Smooth muscle cell (in vitro differentiated cells): ENCODE measurements around the gene CBLN3. TPM values are rescaled to one million over a fixed set of nuclear protein-coding genes. Genes with fewer than 3 reads are reported as not detected.

Source experiments
- DNase-seq: peaks from one replicate; lab custom pipeline; 2025; ENCODE audit not compliant: unreplicated experiment; lab: John Stamatoyannopoulos, UW
- H2AFZ ChIP-seq: fragments of 200-600 bp; sonication (generic); 2 replicates; pipeline ENCODE4 v1.6.0; 2016; ENCODE audit warnings: antibody characterized with exemption, low read depth, mild to moderate bottlenecking
- H3F3A ChIP-seq: fragments of 200-600 bp; sonication (generic); 2 replicates; pipeline ENCODE4 v1.6.0; 2017; ENCODE audit warnings: antibody characterized with exemption, low read depth
- H3K27ac ChIP-seq: fragments of 200-600 bp; sonication (generic); 2 replicates; pipeline ENCODE4 v1.5.1; 2016; ENCODE audit warnings: low read depth, mild to moderate bottlenecking
- H3K27me3 ChIP-seq: fragments of 200-600 bp; sonication (generic); 2 replicates; pipeline ENCODE4 v1.6.1; 2016; ENCODE audit warnings: low read depth, mild to moderate bottlenecking
- H3K36me3 ChIP-seq: fragments of 200-600 bp; sonication (generic); 2 replicates; pipeline ENCODE4 v1.5.1; 2016; ENCODE audit warnings: low read depth
- H3K4me1 ChIP-seq: fragments of 200-600 bp; sonication (generic); 2 replicates; pipeline ENCODE4 v1.5.1; 2016; ENCODE audit warnings: low read depth
- H3K4me2 ChIP-seq: fragments of 200-600 bp; sonication (generic); 2 replicates; pipeline ENCODE4 v1.6.0; 2016; ENCODE audit warnings: mild to moderate bottlenecking
- H3K4me3 ChIP-seq: fragments of 200-600 bp; sonication (generic); 2 replicates; pipeline ENCODE4 v1.5.1; 2016; ENCODE audit warnings: mild to moderate bottlenecking
- H3K79me2 ChIP-seq: fragments of 200-600 bp; sonication (generic); 2 replicates; pipeline ENCODE4 v1.6.0; 2016; ENCODE audit warnings: low read depth, mild to moderate bottlenecking
- H3K9ac ChIP-seq: fragments of 200-600 bp; sonication (generic); 2 replicates; pipeline ENCODE4 v1.6.0; 2016; ENCODE audit warnings: low read depth
- H3K9me3 ChIP-seq: fragments of 200-600 bp; sonication (generic); replicated peaks from 2 replicates; pipeline ENCODE4 v1.5.1; 2016; ENCODE audit warnings: low read depth
- H4K20me1 ChIP-seq: fragments of 200-600 bp; sonication (generic); 2 replicates; pipeline ENCODE4 v1.6.0; 2016; ENCODE audit warnings: low read depth
- WGBS: methylation state at CpG from one replicate; pipeline ENCODE4 v1.1.7; 2016; ENCODE audit warnings: low lambda C conversion rate; 5-methylcytosine and 5-hydroxymethylcytosine counted together
- polyA plus RNA-seq: library from polyadenylated mRNA; unstranded; fragments of >200 nt; fragmentation: Nextera tagmentation; extraction: Ambion mirVana; gene quantifications from 2 replicates; pipeline ENCODE4 v1.2.1, GENCODE V29; 2016
- total RNA-seq: library from RNA; depleted of rRNA; stranded (reverse); fragments of >200 nt; gene quantifications from 2 replicates; pipeline ENCODE4 v1.2.3, GENCODE V29; 2014
- TF ChIP-seq, protein P1 (sequence below): fragments of 200-600 bp; sonication (generic); IDR thresholded peaks from 2 replicates; pipeline ENCODE4 v1.5.1; 2017; ENCODE audit warnings: borderline replicate concordance, mild to moderate bottlenecking, antibody characterized with exemption; ENCODE audit not compliant: insufficient read depth, poor library complexity, severe bottlenecking

CBLN3 gene
- total and polyA plus RNA-seq, 2 experiments from 2014 or later = 1.1 to 1.6 TPM

DNA sequence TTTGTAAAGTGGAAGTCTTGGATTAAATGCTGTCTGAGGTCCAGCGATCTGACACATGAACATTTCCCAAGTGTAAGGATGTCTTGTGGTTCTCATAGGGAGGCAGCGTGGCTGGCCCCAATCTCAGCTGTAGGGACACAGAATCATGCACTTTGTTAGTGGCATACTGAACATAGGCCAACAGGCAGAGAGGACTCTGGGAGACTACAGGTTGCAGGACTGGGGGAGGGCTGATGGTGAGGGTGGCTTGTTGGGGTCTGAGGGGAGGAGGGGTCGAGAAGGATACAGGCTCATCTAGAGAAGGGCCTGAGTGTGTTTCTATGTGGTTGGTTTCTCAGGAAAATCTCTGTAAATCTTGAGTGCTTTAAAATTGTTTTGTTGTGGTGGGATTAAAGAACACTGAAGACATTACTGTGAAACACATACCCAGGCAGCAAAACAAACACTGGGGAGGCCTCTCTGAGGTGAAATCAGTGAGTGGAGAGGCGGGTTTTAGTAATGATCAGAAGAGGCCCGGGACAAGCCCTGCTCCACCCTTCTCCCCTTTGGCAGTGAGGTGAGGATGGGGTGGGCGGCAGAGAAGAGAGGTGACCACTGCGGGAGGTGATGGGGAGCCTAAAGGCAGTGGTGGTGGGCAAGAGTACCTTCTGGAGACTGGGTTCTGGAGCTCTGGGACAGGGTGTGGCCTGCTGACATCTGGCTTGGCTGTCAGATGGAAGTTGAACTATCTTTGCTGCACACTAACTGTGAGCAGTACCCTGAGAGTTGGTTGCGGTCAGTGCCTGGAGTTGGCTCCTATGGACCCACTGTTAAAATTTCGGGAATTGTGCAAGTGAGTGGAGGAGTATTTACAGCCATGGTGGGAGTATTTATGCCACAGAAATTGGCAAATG lies 27.4 kb downstream of the CBLN3 start:
- no peak overlapping the region for H3K9ac ChIP-seq
- H3K4me2 ChIP-seq = no peak overlapping the region
- H3F3A ChIP-seq = no peaks in the 10 kb centered on the region
- H4K20me1 ChIP-seq = peaks cover 48% of the 10 kb centered on the region
- no peaks in the 10 kb centered on the region for H3K36me3 ChIP-seq
- H2AFZ ChIP-seq = no peak overlapping the region
- WGBS = 88% methylated on average over 9 of the region's 9 CpGs
- H3K4me3 ChIP-seq = peak overlapping the region; percentile 3
- no peaks in the 10 kb centered on the region for H3K27me3 ChIP-seq
- no peak overlapping the region for H3K27ac ChIP-seq
- H3K9me3 ChIP-seq = no peaks in the 10 kb centered on the region
- no peak for DNase-seq
- H3K79me2 ChIP-seq = peaks cover 59% of the 10 kb centered on the region
- peaks cover 27% of the 10 kb centered on the region for H3K4me1 ChIP-seq
- TF ChIP-seq, protein P1, sequence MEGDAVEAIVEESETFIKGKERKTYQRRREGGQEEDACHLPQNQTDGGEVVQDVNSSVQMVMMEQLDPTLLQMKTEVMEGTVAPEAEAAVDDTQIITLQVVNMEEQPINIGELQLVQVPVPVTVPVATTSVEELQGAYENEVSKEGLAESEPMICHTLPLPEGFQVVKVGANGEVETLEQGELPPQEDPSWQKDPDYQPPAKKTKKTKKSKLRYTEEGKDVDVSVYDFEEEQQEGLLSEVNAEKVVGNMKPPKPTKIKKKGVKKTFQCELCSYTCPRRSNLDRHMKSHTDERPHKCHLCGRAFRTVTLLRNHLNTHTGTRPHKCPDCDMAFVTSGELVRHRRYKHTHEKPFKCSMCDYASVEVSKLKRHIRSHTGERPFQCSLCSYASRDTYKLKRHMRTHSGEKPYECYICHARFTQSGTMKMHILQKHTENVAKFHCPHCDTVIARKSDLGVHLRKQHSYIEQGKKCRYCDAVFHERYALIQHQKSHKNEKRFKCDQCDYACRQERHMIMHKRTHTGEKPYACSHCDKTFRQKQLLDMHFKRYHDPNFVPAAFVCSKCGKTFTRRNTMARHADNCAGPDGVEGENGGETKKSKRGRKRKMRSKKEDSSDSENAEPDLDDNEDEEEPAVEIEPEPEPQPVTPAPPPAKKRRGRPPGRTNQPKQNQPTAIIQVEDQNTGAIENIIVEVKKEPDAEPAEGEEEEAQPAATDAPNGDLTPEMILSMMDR = no peak

DNA sequence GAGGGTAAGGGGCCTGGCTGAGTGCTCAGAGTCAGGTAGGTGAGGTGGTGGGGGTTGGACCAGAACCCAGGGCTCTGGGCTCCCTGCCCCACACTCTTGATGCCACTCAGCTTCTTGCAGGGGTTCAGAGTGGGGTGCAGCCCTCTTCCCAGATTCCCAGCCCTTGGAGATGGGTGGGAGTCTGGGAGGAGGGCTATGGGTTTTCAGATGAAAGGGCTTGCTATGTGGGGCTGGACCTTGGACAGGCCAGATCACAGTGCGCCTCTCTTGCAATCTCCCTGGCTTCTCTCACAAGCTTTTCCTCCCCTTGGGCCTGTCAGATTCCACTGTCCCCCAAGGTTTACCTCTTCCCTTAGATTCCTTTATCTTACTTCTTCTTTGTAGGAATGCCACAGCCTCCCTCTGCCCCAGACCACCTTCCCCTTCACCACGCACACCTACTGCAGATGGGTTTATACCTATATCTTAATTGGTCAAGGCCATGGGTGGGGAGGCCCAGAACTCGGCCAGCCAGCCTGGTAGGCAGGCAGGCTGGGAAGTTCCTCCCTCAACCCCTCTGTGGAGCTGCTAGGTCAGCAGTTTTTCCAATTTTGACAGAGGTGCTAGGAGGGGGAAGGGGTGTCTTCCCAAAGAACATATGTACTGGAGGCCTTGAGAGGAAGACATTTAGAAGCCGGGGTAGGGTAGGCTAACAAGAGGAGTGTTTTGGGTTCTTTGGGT lies 29.3 kb downstream of the CBLN3 start:
- peaks cover 51% of the 10 kb centered on the region for H3K79me2 ChIP-seq
- peaks cover 34% of the 10 kb centered on the region for H4K20me1 ChIP-seq
- peak overlapping the region; percentile 50 for H3K9ac ChIP-seq
- H3K4me3 ChIP-seq = peak overlapping the region; percentile 83
- H3F3A ChIP-seq = no peaks in the 10 kb centered on the region
- no peaks in the 10 kb centered on the region for H3K27me3 ChIP-seq
- TF ChIP-seq, protein P1 = no peak
- H3K36me3 ChIP-seq = no peaks in the 10 kb centered on the region
- DNase-seq = no peak
- peaks cover 32% of the 10 kb centered on the region for H3K4me1 ChIP-seq
- peak overlapping the region; percentile 89 for H3K4me2 ChIP-seq
- no peaks in the 10 kb centered on the region for H3K9me3 ChIP-seq
- no peak overlapping the region for H2AFZ ChIP-seq
- H3K27ac ChIP-seq = no peak overlapping the region
- WGBS = 72% methylated on average over 4 of the region's 4 CpGs

DNA sequence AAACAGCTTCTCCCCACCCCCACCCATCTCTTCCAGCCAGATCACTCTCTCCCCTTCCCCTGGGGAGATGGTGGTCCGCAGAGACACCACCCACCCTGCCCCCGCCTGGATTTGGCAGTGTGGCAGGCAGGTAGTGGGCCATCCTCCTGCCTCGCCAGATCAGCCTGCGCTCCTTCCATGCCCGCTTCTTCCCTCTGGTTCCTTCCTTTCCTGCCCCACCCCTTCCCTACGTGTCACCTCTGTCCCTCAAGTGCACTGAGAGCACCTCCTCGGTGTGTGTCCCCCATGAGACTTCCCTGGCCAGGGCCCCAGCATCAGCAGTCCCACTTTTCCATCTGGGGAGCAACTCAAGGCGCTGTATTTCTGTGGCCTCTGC lies 30.0 kb downstream of the CBLN3 start:
- Histone ChIP-seq H3K36me3 (no peaks in the 10 kb centered on the region), H4K20me1 (peaks cover 29% of the 10 kb centered on the region), H3K9me3 (no peaks in the 10 kb centered on the region), H3K4me1 (peaks cover 32% of the 10 kb centered on the region), H3K27me3 (no peaks in the 10 kb centered on the region), H2AFZ (peak overlapping the region; percentile 31), H3K4me3 (peak overlapping the region; percentile 83), H3F3A (no peaks in the 10 kb centered on the region), H3K4me2 (peak overlapping the region; percentile 89), H3K27ac (no peak overlapping the region), H3K79me2 (peaks cover 44% of the 10 kb centered on the region), H3K9ac (peak overlapping the region; percentile 50)
- TF ChIP-seq, protein P1 = no peak
- DNase-seq = no peak
- WGBS = 24% methylated on average over 4 of the region's 8 CpGs
